ENCODE measurements around the gene MRPL37.
A peak's percentile ranks its signal among the peaks of the same experiment; 100 is the strongest.

Gene MRPL37

GRCh38 chr1:54152696-54153095 lies 47.3 kb upstream of the MRPL37 start, which contains the start of gene CDCP2 (continued):
- TF ChIP-seq POU6F1 (CRISPR knock-in tag; IDR thresholded peaks at IDR 0.05; ENCODE audit: borderline replicate concordance, low read depth) (no peak), ISL1 (CRISPR knock-in tag; IDR thresholded peaks at IDR 0.05) (no peak), ZNF70 (CRISPR knock-in tag; IDR thresholded peaks at IDR 0.05) (no peak), ZNF565 (CRISPR knock-in tag; conservative IDR thresholded peaks at IDR 0.05; ENCODE audit: low read depth) (no peak), OSR1 (CRISPR knock-in tag; IDR thresholded peaks at IDR 0.05) (no peak)

- peak; percentile 76 for ATAC-seq
Observed at GRCh38 chr1:54153535-54154439, 46.2 kb upstream of the MRPL37 start.

GRCh38 chr1:54156201-54156600 lies 43.8 kb upstream of the MRPL37 start:
- TF ChIP-seq ZNF8 (CRISPR knock-in tag; IDR thresholded peaks at IDR 0.05) (no peak), ZNF565 (CRISPR knock-in tag; conservative IDR thresholded peaks at IDR 0.05; ENCODE audit: low read depth) (no peak), ARNTL (CRISPR knock-in tag; IDR thresholded peaks at IDR 0.05; ENCODE audit: borderline replicate concordance, low read depth) (no peak), ZNF70 (CRISPR knock-in tag; IDR thresholded peaks at IDR 0.05) (no peak), CSDC2 (CRISPR knock-in tag; IDR thresholded peaks at IDR 0.05) (no peak), TSHZ2 (CRISPR knock-in tag; IDR thresholded peaks at IDR 0.05) (no peak), CREB5 (CRISPR knock-in tag; IDR thresholded peaks at IDR 0.05; ENCODE audit: low read depth) (no peak), PATZ1 (CRISPR knock-in tag; IDR thresholded peaks at IDR 0.05; ENCODE audit: borderline replicate concordance) (no peak), TOX (CRISPR knock-in tag; IDR thresholded peaks at IDR 0.05; ENCODE audit: borderline replicate concordance) (no peak)
- ATAC-seq, result no peak

More at GRCh38 chr1:54153535-54154439, 46.2 kb upstream of the MRPL37 start:
- TF ChIP-seq ZNF70 (CRISPR knock-in tag; IDR thresholded peaks at IDR 0.05), result no peak
- no peak for TF ChIP-seq TCF4 (CRISPR knock-in tag; IDR thresholded peaks at IDR 0.05; ENCODE audit: borderline replicate concordance)
- TF ChIP-seq GLIS3 (CRISPR knock-in tag; IDR thresholded peaks at IDR 0.05), result no peak
- TF ChIP-seq OSR1 (CRISPR knock-in tag; IDR thresholded peaks at IDR 0.05), result no peak
- no peak for TF ChIP-seq CREB5 (CRISPR knock-in tag; IDR thresholded peaks at IDR 0.05; ENCODE audit: low read depth)

GRCh38 chr1:54156986-54157385 lies 43.0 kb upstream of the MRPL37 start:
- no peak for TF ChIP-seq ESRRG (CRISPR knock-in tag; IDR thresholded peaks at IDR 0.05)
- no peak for TF ChIP-seq TCF4 (CRISPR knock-in tag; IDR thresholded peaks at IDR 0.05; ENCODE audit: borderline replicate concordance)
- no peak for TF ChIP-seq ZNF565 (CRISPR knock-in tag; conservative IDR thresholded peaks at IDR 0.05; ENCODE audit: low read depth)
- no peak for TF ChIP-seq ARNTL (CRISPR knock-in tag; IDR thresholded peaks at IDR 0.05; ENCODE audit: borderline replicate concordance, low read depth)
- no peak for TF ChIP-seq SNAI2 (CRISPR knock-in tag; IDR thresholded peaks at IDR 0.05)
- TF ChIP-seq ZNF70 (CRISPR knock-in tag; IDR thresholded peaks at IDR 0.05), result no peak
- TF ChIP-seq OSR1 (CRISPR knock-in tag; IDR thresholded peaks at IDR 0.05), result no peak
- TF ChIP-seq ZC3H10 (CRISPR knock-in tag; IDR thresholded peaks at IDR 0.05), result no peak
- TF ChIP-seq RARB (CRISPR knock-in tag; IDR thresholded peaks at IDR 0.05), result no peak
- no peak for TF ChIP-seq ZFP3 (CRISPR knock-in tag; IDR thresholded peaks at IDR 0.05)
- TF ChIP-seq ZNF8 (CRISPR knock-in tag; IDR thresholded peaks at IDR 0.05), result no peak
- no peak for TF ChIP-seq CSDC2 (CRISPR knock-in tag; IDR thresholded peaks at IDR 0.05)
- no peak for TF ChIP-seq CREB5 (CRISPR knock-in tag; IDR thresholded peaks at IDR 0.05; ENCODE audit: low read depth)
- no peak for ATAC-seq
